Pancreas (tissue), 10 donors: Measurements from ENCODE around the gene ZNF726. TPM values are rescaled to one million over a fixed set of nuclear protein-coding genes. Genes with fewer than 3 reads are reported as not detected.
"Not testable (repeated sequence)": the region's sequence is repeated elsewhere in the genome, so short reads cannot be mapped to it uniquely, and the experiment has no call there.

Experiments used
- ATAC-seq, 4 donors: fragments of 200-7000 bp; cut with Tn5 transposase; one replicate each; pipeline versions ENCODE4 v1.8.0 to v1.9.1; 2020; ENCODE audit warnings: mild to moderate bottlenecking in 4 of 4, moderate library complexity in 4 of 4
- DNase-seq, 6 donors: peaks; one replicate each; pipeline ENCODE4 v3.0.0-alpha.2; 2020
- FAIRE-seq: peaks from 2 replicates; lab custom pipeline; 2012; peaks lifted over from hg19 to GRCh38; lab: Jason Lieb, UNC
- H3K27ac ChIP-seq, 4 donors: fragments of 200-600 bp; sonication (generic); 1 replicate in 3 of 4; 2 replicates in 1 of 4; pipeline versions ENCODE4 v1.5.0 to v1.8.0; 2020
- H3K27me3 ChIP-seq, 4 donors: fragments of 200-600 bp; one replicate each; pipeline ENCODE4 v1.8.0; 2021
- H3K36me3 ChIP-seq, 3 donors: fragments of 200-600 bp; sonication (generic) in 1 of 3; one replicate each; pipeline versions ENCODE4 v1.5.0 to v1.8.0; 2020 to 2021
- H3K4me1 ChIP-seq, 3 donors: fragments of 200-600 bp; one replicate each; pipeline ENCODE4 v1.8.0; 2021
- H3K4me3 ChIP-seq, 4 donors: fragments of 200-600 bp; sonication (generic) in 2 of 4; one replicate each; pipeline versions ENCODE4 v1.5.0 to v1.8.0; 2020 to 2021
- H3K9me3 ChIP-seq, 4 donors: fragments of 200-600 bp; one replicate each; pipeline ENCODE4 v1.8.0; 2021
- WGBS, 2 donors: extraction: QIAGEN DNeasy Blood & Tissue Kit; methylation state at CpG; one replicate each; pipeline ENCODE4 v1.1.7; 2013; 5-methylcytosine and 5-hydroxymethylcytosine counted together
- intact Hi-C, 3 donors: fragments of 100-400 bp; cut with DNase I; formaldehyde crosslinking; loops; one replicate each; pipeline versions ENCODE4 v1.11.1 to v1.14.2; 2022
- polyA plus RNA-seq, 2 donors: library from polyadenylated mRNA; stranded (reverse); fragments of 200-250 nt; gene quantifications; one replicate each; pipeline ENCODE4 v1.2.3, GENCODE V29; 2013
- total RNA-seq, 6 donors: library from RNA; stranded (reverse); fragmentation: NEBNext Ultra II Directional in 4 of 6; extraction: Animal tissue kit (Norgen Biotek cat#: 25700) in 4 of 6; gene quantifications; one replicate each; pipeline versions ENCODE4 v1.2.1 to v1.2.4, GENCODE V29; 2021 to 2023
- TF ChIP-seq, protein P1 (sequence below), 4 donors: fragments of 200-600 bp; sonication (generic) in 3 of 4; IDR thresholded peaks; one replicate each; pipeline versions ENCODE4 v1.5.0 to v1.8.0; 2021; ENCODE audit warnings: antibody characterized with exemption in 4 of 4
- donor health status: healthy with polysubstance abuse.
- donor health status: DM: no; HTN: no; CAD: no; lungs with moderate emphysema.
- donor health status: DM: no; HTN: no; CAD: no.
- donor health status: control.
- donor health status: control.
- donor health status: Bipolar disorder and iron deficiency.
- donor health status: DM: yes; HTN: yes; CAD: no.
- donor health status: DM: no; HTN: no; CAD: no.
- donor health status: DM: no; HTN: no; CAD: no.
- donor health status: DM: yes; HTN: yes; CAD: no.

ZNF726 gene
- total and polyA plus RNA-seq, 8 donors: 0.51 to 1.4 (median 0.71) TPM

DNA sequence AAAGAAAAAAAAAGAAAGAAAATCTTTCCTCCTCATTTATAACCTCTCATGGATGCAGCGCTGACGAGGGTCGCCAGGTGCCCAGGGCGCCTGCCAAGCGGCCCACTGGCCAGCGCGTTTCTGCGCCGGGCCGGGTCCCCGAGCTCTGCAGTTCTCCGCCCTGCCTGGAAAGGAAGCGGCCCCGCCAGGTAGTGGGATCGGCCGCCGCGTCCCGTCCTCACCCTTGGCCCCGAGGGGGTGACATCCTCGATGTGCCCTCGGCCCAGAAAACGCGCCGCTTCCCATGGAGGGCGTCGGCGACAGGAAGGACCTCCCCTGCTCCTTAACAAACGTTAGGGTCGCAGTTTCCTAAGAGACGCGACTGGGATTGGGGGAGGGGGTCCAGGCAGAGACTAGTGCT, 56.9 kb downstream of the ZNF726 start:
- Histone ChIP-seq H3K36me3 (no peaks in the 10 kb centered on the region), H3K4me3 (no peak overlapping the region), H3K27me3 (peaks cover 0 to 10% (median 0%) of the 10 kb centered on the region in 4 donors), H3K4me1 (no peaks in the 10 kb centered on the region), H3K9me3 (no peaks in the 10 kb centered on the region), H3K27ac (no peak overlapping the region)
- FAIRE-seq (no peak), ATAC-seq (no peak), DNase-seq (peak in 2 of 6 donors; percentile 37 to 51)
- 1 to 2% methylated on average over 32 of the region's 32 CpGs for WGBS, 2 donors
- intact Hi-C loops: no loop called here
- TF ChIP-seq, protein P1, sequence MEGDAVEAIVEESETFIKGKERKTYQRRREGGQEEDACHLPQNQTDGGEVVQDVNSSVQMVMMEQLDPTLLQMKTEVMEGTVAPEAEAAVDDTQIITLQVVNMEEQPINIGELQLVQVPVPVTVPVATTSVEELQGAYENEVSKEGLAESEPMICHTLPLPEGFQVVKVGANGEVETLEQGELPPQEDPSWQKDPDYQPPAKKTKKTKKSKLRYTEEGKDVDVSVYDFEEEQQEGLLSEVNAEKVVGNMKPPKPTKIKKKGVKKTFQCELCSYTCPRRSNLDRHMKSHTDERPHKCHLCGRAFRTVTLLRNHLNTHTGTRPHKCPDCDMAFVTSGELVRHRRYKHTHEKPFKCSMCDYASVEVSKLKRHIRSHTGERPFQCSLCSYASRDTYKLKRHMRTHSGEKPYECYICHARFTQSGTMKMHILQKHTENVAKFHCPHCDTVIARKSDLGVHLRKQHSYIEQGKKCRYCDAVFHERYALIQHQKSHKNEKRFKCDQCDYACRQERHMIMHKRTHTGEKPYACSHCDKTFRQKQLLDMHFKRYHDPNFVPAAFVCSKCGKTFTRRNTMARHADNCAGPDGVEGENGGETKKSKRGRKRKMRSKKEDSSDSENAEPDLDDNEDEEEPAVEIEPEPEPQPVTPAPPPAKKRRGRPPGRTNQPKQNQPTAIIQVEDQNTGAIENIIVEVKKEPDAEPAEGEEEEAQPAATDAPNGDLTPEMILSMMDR (IDR thresholded peaks at IDR 0.05): no peak

DNA sequence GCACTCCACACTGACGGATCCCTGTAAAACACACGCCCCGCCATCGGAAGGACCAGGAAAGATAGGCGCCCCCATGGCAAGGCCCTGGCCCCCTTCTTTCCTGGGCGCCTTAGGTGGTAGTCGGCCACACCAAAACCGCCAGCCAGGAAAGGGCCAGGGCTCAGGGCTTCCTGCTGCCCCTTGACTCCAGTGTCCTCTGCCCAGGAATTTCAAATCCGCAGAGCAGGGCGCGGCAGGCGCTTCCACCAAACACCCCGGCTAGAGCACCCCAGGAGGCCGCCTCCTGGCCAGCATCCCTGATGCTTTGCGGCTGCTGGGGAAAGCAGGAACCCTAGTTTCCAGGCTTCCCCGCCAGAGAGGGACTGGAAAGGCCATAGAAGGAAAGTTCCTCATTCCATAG, 57.5 kb downstream of the ZNF726 start:
- Histone ChIP-seq H3K9me3 (no peaks in the 10 kb centered on the region), H3K27me3 (peaks cover 0 to 10% (median 0%) of the 10 kb centered on the region in 4 donors), H3K36me3 (no peaks in the 10 kb centered on the region), H3K27ac (no peak overlapping the region), H3K4me1 (no peaks in the 10 kb centered on the region), H3K4me3 (no peak overlapping the region)
- WGBS, 2 donors: 15 to 16% methylated on average over 16 of the region's 16 CpGs
- no peak for FAIRE-seq
- no peak for DNase-seq
- intact Hi-C loops: no loop called here
- TF ChIP-seq, protein P1 (IDR thresholded peaks at IDR 0.05): no peak
- ATAC-seq: no peak

DNA sequence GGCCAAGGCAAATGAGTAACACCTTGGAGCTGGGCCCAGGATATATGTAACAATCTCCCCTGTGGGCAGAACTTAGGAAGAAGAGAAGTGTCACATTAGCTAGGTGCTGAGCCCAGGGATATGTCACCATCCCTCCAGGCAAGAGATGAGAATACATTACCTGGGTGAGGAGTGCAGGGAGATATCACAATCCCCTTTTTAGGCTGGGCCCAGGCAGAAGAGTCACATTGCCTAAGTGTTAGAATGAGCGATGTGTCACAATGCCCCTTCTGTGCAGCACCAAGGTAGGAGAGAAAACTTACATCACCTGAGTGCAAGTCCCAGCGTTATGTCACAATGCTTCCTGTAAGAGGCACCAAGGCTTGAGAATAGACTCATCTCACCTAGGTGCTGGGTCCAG, 60.3 kb downstream of the ZNF726 start:
- no peak for ATAC-seq

DNA sequence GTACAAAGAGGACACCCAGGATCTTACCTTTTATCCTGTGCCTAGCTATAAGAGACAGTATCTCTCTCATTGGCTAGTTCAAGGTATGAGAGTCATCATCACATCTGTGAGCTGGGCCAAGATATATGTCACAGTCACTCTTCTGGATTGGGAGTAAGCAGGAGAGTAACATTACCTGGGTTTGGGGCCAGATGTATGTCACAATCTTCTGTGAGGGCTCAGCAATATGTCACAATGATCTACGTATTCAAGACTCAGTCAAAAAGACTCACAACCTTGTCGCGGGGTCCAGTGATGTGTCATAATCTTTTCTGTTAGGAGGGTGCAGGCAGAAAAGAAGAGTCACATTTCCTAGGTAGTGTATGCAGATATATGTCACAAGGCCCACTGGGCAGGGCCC, 61.9 kb downstream of the ZNF726 start:
- WGBS, 2 donors: 68 to 95% methylated on average over 3 of the region's 3 CpGs
- intact Hi-C loops: not testable (repeated sequence)

More for the DNA sequence above, 60.3 kb downstream of the ZNF726 start:
- no peaks in the 10 kb centered on the region for H3K36me3 ChIP-seq
- DNase-seq (no peak), FAIRE-seq (no peak)
- H3K27ac ChIP-seq: no peak overlapping the region
- intact Hi-C loops: no loop called here
- no peaks in the 10 kb centered on the region for H3K9me3 ChIP-seq
- 68% methylated on average over 2 of the region's 2 CpGs for WGBS, 2 donors
- TF ChIP-seq, protein P1 (IDR thresholded peaks at IDR 0.05): no peak
- H3K4me1 ChIP-seq: no peaks in the 10 kb centered on the region
- peaks cover 0 to 5% (median 0%) of the 10 kb centered on the region in 4 donors for H3K27me3 ChIP-seq
- no peak overlapping the region for H3K4me3 ChIP-seq

DNA sequence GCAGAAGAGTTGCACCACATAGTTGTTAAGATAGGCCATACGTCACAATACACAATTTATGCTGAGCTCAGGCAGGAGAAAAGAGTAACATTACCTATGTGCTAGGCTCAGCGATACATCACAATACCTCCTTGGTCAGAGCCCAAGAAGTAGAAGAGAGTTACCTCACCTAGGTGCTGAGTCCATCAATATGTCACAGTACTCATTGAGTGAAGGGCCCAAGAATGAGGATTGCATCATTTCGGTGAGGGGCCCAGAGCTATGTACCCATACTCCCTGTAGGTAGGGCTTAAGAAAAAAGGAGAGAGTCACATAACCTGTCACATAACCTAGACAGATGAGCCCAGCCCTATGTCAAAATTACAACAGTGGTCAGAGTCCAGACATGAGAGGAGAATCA, 62.6 kb downstream of the ZNF726 start:
- H3K27ac ChIP-seq, FAIRE-seq, DNase-seq, H3K27me3 ChIP-seq, intact Hi-C loops, H3K36me3 ChIP-seq, H3K4me1 ChIP-seq, ATAC-seq, H3K9me3 ChIP-seq, H3K4me3 ChIP-seq: not testable (repeated sequence)
- 77 to 96% methylated on average over 3 of the region's 3 CpGs for WGBS, 2 donors

More for the DNA sequence above, 61.9 kb downstream of the ZNF726 start:
- ATAC-seq, DNase-seq, H3K27me3 ChIP-seq, H3K9me3 ChIP-seq, FAIRE-seq, H3K4me3 ChIP-seq, H3K4me1 ChIP-seq, H3K36me3 ChIP-seq, H3K27ac ChIP-seq: not testable (repeated sequence)

DNA sequence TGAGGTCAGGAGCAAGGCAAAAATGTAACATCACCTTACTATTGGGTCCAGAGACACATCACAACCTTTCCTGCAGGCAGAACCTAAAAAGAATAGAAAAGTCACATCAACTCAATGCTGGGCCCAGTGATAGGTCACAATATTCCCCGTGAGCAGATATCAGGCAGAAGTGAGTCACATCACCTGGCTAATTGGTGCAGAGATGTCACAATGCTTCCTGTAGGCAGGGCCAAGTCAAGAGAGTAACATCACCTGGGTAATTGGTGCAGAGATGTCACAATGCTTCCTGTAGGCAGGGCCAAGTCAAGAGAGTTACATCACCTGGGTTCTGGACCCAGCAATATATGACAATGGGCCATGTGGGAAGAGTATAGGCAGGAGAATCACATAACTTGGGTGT, 63.4 kb downstream of the ZNF726 start:
- no peaks in the 10 kb centered on the region for H3K27me3 ChIP-seq
- TF ChIP-seq, protein P1 (IDR thresholded peaks at IDR 0.05): no peak
- H3K9me3 ChIP-seq: no peaks in the 10 kb centered on the region
- ATAC-seq (no peak), DNase-seq (no peak), FAIRE-seq (no peak)
- H3K4me1 ChIP-seq: no peaks in the 10 kb centered on the region
- intact Hi-C loops: no loop called here
- H3K4me3 ChIP-seq: no peak overlapping the region
- no peak overlapping the region for H3K27ac ChIP-seq
- WGBS, 2 donors: 66 to 73% methylated on average over 1 of the region's 1 CpG
- no peaks in the 10 kb centered on the region for H3K36me3 ChIP-seq
